Brain microvascular endothelial cell (primary cell): Measurements from ENCODE around the gene PTEN.
"Not testable (repeated sequence)": the region's sequence is repeated elsewhere in the genome, so short reads cannot be mapped to it uniquely, and the experiment has no call there.

Source experiments
- DNase-seq: peaks from one replicate; pipeline ENCODE4 v3.0.0-alpha.2; 2020
- H3K27ac ChIP-seq: fragments of 250-450 bp; sonication (Bioruptor Pico); 2 replicates; pipeline ENCODE4 v1.5.1; 2020; ENCODE audit warnings: mild to moderate bottlenecking, moderate library complexity
- H3K27me3 ChIP-seq: fragments of 250-450 bp; sonication (Bioruptor Pico); replicated peaks from 2 replicates; pipeline ENCODE4 v1.5.1; 2020; ENCODE audit warnings: mild to moderate bottlenecking
- H3K36me3 ChIP-seq: fragments of 250-450 bp; sonication (Bioruptor Pico); replicated peaks from 2 replicates; pipeline ENCODE4 v1.5.1; 2020; ENCODE audit warnings: mild to moderate bottlenecking
- H3K4me3 ChIP-seq: 2 replicates; pipeline ENCODE4 v1.5.1; 2011; ENCODE audit warnings: low read depth, mild to moderate bottlenecking, control low read depth, low read length, moderate library complexity
- CTCF ChIP-seq: IDR thresholded peaks from 2 replicates; pipeline ENCODE4 v1.5.1; 2011; ENCODE audit warnings: low read depth, mild to moderate bottlenecking, moderate library complexity, low read length, control low read depth, inconsistent platforms; ENCODE audit errors: missing control alignments
- in situ Hi-C: cut with HindIII; loops from 2 replicates; pipeline ENCODE4 v1.10.0; 2017; ENCODE audit warnings: low sequenced_read_pairs, low pct_ligation_motif_present

PTEN gene

GRCh38 chr10:87843714-87844113, 19.7 kb upstream of the PTEN start:
- H3K27ac ChIP-seq = peak overlapping the region; percentile 63
- DNase-seq = no peak
- no peaks in the 10 kb centered on the region for H3K36me3 ChIP-seq
- no peak for TF ChIP-seq CTCF
- in situ Hi-C loops = no loop called here
- H3K4me3 ChIP-seq = no peak overlapping the region
- no peaks in the 10 kb centered on the region for H3K27me3 ChIP-seq

GRCh38 chr10:87844837-87845623, 18.4 kb upstream of the PTEN start:
- peak; percentile 89 for DNase-seq
- no peak overlapping the region for H3K4me3 ChIP-seq
- peak overlapping the region; percentile 86 for H3K27ac ChIP-seq
- H3K27me3 ChIP-seq = no peaks in the 10 kb centered on the region
- in situ Hi-C loops = no loop called here
- no peaks in the 10 kb centered on the region for H3K36me3 ChIP-seq
- TF ChIP-seq CTCF = no peak

- TF ChIP-seq CTCF = no peak
- H3K27ac ChIP-seq = peak overlapping the region; percentile 86
- in situ Hi-C loops = no loop called here
Observed at GRCh38 chr10:87845624-87845998, 17.8 kb upstream of the PTEN start.

GRCh38 chr10:87846023-87846422, 17.4 kb upstream of the PTEN start:
- no peak for TF ChIP-seq CTCF
- Histone ChIP-seq H3K4me3 (no peak overlapping the region), H3K27ac (peak overlapping the region; percentile 86), H3K27me3 (no peaks in the 10 kb centered on the region), H3K36me3 (no peaks in the 10 kb centered on the region)
- in situ Hi-C loops = no loop called here
- DNase-seq = peak; percentile 94

More at GRCh38 chr10:87845624-87845998, 17.8 kb upstream of the PTEN start:
- no peaks in the 10 kb centered on the region for H3K27me3 ChIP-seq
- no peak for DNase-seq
- no peaks in the 10 kb centered on the region for H3K36me3 ChIP-seq
- H3K4me3 ChIP-seq = no peak overlapping the region

- DNase-seq, H3K4me3 ChIP-seq, H3K27me3 ChIP-seq, H3K36me3 ChIP-seq, in situ Hi-C loops: not testable (repeated sequence)
- H3K27ac ChIP-seq = peak overlapping the region; percentile 86
Observed at GRCh38 chr10:87846711-87847110, 16.7 kb upstream of the PTEN start.

GRCh38 chr10:87847550-87847949, 15.9 kb upstream of the PTEN start:
- no peak for DNase-seq
- in situ Hi-C loops = no loop called here
- H3K36me3 ChIP-seq = no peaks in the 10 kb centered on the region

More at GRCh38 chr10:87847550-87847949, 15.9 kb upstream of the PTEN start:
- no peak for TF ChIP-seq CTCF
- Histone ChIP-seq H3K4me3 (no peak overlapping the region), H3K27me3 (no peaks in the 10 kb centered on the region), H3K27ac (no peak overlapping the region)
